ENCODE data around the gene APOL2.

DNA sequence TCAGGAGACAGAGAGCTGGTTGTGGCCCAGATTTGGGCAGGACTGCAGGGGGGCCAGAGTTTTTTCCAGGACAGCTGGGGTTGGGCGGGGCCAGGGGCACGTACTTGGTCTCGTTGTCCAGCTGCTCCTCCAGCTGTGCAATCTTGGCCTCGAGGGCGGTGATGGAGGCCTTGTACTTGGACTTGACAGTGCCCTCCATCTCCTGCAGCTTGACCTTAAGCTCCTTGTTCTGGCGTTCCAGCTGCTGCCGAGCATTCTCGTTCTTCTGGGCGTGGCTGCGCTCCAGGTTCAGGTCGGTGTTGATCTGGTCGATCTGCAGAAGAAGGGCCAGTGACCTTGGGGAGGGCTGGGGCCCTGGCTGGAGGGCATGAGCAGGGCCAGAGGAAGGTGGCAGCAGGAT, 45.7 kb upstream of the APOL2 start:
- TF ChIP-seq, protein P1, sequence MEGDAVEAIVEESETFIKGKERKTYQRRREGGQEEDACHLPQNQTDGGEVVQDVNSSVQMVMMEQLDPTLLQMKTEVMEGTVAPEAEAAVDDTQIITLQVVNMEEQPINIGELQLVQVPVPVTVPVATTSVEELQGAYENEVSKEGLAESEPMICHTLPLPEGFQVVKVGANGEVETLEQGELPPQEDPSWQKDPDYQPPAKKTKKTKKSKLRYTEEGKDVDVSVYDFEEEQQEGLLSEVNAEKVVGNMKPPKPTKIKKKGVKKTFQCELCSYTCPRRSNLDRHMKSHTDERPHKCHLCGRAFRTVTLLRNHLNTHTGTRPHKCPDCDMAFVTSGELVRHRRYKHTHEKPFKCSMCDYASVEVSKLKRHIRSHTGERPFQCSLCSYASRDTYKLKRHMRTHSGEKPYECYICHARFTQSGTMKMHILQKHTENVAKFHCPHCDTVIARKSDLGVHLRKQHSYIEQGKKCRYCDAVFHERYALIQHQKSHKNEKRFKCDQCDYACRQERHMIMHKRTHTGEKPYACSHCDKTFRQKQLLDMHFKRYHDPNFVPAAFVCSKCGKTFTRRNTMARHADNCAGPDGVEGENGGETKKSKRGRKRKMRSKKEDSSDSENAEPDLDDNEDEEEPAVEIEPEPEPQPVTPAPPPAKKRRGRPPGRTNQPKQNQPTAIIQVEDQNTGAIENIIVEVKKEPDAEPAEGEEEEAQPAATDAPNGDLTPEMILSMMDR (IDR thresholded peaks at IDR 0.05; ENCODE audit: low read length) = no peak
- no peak for TF ChIP-seq EZH2 (optimal IDR thresholded peaks at IDR 0.05; ENCODE audit: low read depth, low read length)
